Measurements from ENCODE around the gene SLC9C1. TPM values are rescaled to one million over a fixed set of nuclear protein-coding genes. Genes with fewer than 3 reads are reported as not detected.

SLC9C1 gene
- total RNA-seq, 4 donors from 2014 or later: not detected

DNA sequence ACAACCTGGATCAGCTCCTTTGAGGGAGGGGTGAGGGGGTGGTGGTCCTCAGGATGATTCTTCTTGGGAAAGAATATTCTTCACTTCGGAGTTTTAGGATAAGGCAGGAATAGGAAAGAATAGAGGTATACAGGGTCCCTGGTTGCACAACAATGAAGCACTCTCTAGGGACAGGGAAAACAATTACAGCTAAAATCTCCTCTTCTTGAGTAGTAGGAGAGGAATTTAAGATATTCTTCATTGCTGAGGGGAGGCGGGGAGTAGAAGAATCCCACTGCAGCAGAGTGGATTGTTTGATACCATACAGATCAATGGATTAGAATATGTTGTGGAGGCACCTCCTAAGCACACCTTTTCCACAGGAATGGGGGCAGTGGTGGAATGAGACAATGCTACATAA lies 20.5 kb downstream of the SLC9C1 start:
- Histone ChIP-seq H3K27ac (no peak overlapping the region), H3K27me3 (no peaks in the 10 kb centered on the region), H3K4me3 (no peak overlapping the region), H3K9me3 (no peaks in the 10 kb centered on the region), H3K4me1 (no peaks in the 10 kb centered on the region), H3K36me3 (no peaks in the 10 kb centered on the region)
- WGBS, 2 donors: 71 to 77% methylated on average over 2 of the region's 2 CpGs
- no peak for TF ChIP-seq POLR2A (IDR thresholded peaks at IDR 0.05)
- TF ChIP-seq, protein P1, sequence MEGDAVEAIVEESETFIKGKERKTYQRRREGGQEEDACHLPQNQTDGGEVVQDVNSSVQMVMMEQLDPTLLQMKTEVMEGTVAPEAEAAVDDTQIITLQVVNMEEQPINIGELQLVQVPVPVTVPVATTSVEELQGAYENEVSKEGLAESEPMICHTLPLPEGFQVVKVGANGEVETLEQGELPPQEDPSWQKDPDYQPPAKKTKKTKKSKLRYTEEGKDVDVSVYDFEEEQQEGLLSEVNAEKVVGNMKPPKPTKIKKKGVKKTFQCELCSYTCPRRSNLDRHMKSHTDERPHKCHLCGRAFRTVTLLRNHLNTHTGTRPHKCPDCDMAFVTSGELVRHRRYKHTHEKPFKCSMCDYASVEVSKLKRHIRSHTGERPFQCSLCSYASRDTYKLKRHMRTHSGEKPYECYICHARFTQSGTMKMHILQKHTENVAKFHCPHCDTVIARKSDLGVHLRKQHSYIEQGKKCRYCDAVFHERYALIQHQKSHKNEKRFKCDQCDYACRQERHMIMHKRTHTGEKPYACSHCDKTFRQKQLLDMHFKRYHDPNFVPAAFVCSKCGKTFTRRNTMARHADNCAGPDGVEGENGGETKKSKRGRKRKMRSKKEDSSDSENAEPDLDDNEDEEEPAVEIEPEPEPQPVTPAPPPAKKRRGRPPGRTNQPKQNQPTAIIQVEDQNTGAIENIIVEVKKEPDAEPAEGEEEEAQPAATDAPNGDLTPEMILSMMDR (IDR thresholded peaks at IDR 0.05): no peak
- intact Hi-C loops (cut with DNase I): no loop called here
- DNase-seq: no peak

DNA sequence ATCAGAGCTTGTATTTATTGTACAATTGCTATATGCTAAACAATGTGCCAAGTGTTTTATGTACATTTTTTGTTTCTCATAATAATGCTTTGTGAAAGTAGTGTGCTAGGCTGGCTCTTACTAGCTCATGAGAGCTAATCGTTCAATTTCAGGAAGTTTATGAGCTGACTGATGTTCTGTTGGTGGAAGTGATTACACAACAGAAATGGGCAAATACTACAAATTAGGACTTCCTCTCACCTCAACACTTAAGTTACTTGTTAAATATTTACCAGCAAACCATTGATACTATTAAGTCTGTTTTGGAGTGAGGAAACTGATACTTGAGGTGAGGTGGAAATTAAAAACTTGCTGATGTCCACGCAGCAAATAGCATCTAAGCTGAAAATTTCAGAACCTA lies 32.3 kb downstream of the SLC9C1 start:
- Histone ChIP-seq H3K4me3 (no peak overlapping the region), H3K27me3 (no peaks in the 10 kb centered on the region), H3K36me3 (no peaks in the 10 kb centered on the region), H3K9me3 (no peaks in the 10 kb centered on the region), H3K4me1 (no peaks in the 10 kb centered on the region), H3K27ac (no peak overlapping the region)
- TF ChIP-seq, protein P1 (IDR thresholded peaks at IDR 0.05): no peak
- TF ChIP-seq POLR2A (IDR thresholded peaks at IDR 0.05): no peak
- intact Hi-C loops (cut with DNase I): no loop called here
- 67 to 68% methylated on average over 2 of the region's 2 CpGs for WGBS, 2 donors
- no peak for DNase-seq

GRCh38 chr3:112260563-112260962 lies 33.5 kb downstream of the SLC9C1 start:
- intact Hi-C loops (cut with DNase I): no loop called here
- 59 to 61% methylated on average over 1 of the region's 1 CpG for WGBS, 2 donors

DNA sequence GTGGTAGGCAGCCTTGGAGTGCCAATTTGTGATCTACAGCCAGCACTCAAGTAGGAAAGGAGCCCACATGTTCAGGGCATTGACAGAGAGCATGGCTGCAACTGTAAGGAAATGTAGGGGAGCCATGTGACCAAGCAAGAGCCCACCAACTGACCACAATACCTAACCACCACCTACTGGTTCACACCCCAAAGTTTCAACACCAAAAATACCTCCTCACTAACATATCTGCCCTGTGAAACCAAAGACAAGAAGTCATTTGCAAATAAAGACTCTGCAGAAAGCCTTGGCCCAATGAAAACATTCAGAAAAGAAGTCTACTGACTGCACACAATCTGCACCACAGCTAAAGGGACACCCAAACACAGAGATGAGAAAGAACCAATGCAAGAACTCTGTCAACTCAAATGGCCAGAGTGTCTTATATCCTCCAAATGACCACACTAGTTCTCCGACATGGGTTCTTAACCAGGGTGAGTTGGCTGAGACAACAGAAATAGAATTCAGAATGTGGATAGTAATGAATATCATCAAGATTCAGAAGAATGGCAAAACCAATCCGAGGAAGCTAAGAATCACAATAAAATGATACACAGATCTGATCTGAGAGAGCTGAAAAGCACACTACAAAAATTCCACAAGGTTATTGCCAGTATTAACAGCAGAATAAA lies 40.6 kb downstream of the SLC9C1 start:
- TF ChIP-seq POLR2A (IDR thresholded peaks at IDR 0.05): no peak
- TF ChIP-seq, protein P1 (IDR thresholded peaks at IDR 0.05): no peak
- Histone ChIP-seq H3K27ac (no peak overlapping the region), H3K4me3 (no peak overlapping the region), H3K27me3 (no peaks in the 10 kb centered on the region), H3K36me3 (no peaks in the 10 kb centered on the region), H3K4me1 (no peaks in the 10 kb centered on the region), H3K9me3 (peaks cover 0 to 9% (median 0%) of the 10 kb centered on the region in 3 donors)
- WGBS, 2 donors: 85 to 87% methylated on average over 2 of the region's 2 CpGs
- DNase-seq: no peak
- intact Hi-C loops (cut with DNase I): no loop called here

More at GRCh38 chr3:112260563-112260962, 33.5 kb downstream of the SLC9C1 start:
- H3K27me3 ChIP-seq: no peaks in the 10 kb centered on the region
- TF ChIP-seq POLR2A (IDR thresholded peaks at IDR 0.05): no peak
- TF ChIP-seq, protein P1 (IDR thresholded peaks at IDR 0.05): no peak
- H3K4me1 ChIP-seq: no peaks in the 10 kb centered on the region
- no peaks in the 10 kb centered on the region for H3K9me3 ChIP-seq
- DNase-seq: no peak
- H3K36me3 ChIP-seq: no peaks in the 10 kb centered on the region
- H3K4me3 ChIP-seq: no peak overlapping the region
- no peak overlapping the region for H3K27ac ChIP-seq

- 78 to 83% methylated on average over 4 of the region's 4 CpGs for WGBS, 2 donors
- Histone ChIP-seq H3K27me3 (no peaks in the 10 kb centered on the region), H3K4me1 (no peaks in the 10 kb centered on the region), H3K4me3 (no peak overlapping the region), H3K36me3 (no peaks in the 10 kb centered on the region), H3K27ac (no peak overlapping the region), H3K9me3 (no peaks in the 10 kb centered on the region)
- DNase-seq: no peak
- intact Hi-C loops (cut with DNase I): no loop called here
- no peak for TF ChIP-seq POLR2A (IDR thresholded peaks at IDR 0.05)
- TF ChIP-seq, protein P1 (IDR thresholded peaks at IDR 0.05): no peak
These were observed 46.1 kb downstream of the SLC9C1 start for GRCh38 chr3:112247900-112248299.

All from esophagus squamous epithelium (tissue), 5 donors.